Midbrain (tissue), 1 donor: ENCODE results near the gene GJD2.

Experiments used
- DNase-seq: peaks from one replicate; lab custom pipeline; 2025; lab: John Stamatoyannopoulos, UW

GJD2 gene

DNA sequence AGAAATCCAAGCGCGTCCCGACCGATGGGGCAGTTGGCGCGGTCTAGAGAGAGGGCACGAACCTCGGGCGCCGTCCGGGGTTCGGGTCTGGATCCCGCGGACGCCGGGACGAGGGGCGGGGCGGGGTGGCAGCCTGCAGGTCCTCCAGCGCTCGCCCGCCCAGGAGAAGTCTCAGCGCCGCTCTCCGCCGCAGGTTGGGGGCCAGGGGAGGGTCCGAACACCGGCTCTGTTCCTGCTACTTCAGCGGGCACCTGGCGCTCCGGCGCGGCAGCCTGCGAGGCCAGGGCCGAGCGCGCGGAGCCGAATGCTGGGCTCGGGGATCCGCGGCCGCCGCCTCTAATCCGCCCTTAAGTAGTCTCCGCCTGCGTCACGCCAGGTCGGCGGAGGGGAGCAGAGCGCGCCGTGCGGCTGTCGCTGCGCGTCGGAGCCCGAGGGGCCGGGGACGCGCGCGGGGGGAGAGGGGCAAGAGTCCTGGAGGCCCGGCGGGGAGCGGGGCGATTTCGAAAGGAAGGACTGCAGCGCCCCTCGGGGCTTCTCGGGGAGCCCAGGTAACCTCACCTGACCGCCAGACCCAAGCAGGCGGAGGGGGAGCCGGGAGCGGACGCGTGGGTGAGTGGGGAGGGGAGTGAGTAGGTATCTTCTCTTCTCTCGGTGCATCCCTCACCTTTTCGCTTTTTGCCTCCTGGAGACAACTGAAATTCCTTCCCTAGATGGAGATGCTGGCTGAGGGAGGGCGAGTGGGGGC, at the start of gene GJD2:
TSS of gene GJD2 (minus strand) at position 325 of the 745 bp plus-strand sequence. CDS start 510 bp downstream, outside the sequence.
- no peak for DNase-seq

DNA sequence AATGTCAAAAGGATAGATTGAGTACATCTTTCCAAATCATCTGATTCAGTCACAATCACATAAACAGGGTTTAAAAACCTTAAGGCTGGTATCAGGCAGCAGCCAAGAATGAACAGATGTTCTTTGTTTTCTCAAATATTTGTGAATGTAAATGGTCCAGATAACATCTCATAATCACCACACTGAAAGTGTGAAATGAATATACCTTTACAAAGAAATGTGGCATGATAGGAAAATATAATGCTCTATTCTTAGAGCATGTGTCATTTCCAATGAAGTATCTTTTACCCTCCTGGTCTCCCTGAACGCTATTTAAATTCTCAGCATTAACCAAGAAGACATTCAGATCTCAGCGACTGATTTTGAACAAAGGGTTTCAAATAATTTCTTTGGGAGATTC, 49.3 kb upstream of the GJD2 start:
- DNase-seq = no peak

- no peak for DNase-seq
Measured at GRCh38 chr15:34802803-34803750, 48.3 kb upstream of the GJD2 start.

DNA sequence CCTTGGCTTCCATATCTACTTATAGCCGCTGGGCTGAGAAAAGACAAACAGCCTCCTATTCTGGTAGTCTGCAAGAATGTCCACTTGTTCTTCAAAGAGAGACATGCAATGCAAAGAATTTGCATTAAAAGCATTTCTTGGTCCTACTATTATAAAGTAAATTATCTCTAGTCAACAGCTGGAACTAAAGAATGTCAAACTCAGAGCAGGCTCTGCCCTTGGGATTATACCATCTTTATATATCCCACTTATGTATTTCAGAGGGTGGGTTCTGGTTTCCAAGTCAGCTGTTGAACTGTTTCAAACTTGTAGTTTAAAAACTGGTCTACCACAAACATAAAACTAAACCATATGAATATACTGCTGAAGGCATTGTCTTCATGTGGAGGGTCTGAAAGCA, 47.6 kb upstream of the GJD2 start:
- DNase-seq = no peak

DNA sequence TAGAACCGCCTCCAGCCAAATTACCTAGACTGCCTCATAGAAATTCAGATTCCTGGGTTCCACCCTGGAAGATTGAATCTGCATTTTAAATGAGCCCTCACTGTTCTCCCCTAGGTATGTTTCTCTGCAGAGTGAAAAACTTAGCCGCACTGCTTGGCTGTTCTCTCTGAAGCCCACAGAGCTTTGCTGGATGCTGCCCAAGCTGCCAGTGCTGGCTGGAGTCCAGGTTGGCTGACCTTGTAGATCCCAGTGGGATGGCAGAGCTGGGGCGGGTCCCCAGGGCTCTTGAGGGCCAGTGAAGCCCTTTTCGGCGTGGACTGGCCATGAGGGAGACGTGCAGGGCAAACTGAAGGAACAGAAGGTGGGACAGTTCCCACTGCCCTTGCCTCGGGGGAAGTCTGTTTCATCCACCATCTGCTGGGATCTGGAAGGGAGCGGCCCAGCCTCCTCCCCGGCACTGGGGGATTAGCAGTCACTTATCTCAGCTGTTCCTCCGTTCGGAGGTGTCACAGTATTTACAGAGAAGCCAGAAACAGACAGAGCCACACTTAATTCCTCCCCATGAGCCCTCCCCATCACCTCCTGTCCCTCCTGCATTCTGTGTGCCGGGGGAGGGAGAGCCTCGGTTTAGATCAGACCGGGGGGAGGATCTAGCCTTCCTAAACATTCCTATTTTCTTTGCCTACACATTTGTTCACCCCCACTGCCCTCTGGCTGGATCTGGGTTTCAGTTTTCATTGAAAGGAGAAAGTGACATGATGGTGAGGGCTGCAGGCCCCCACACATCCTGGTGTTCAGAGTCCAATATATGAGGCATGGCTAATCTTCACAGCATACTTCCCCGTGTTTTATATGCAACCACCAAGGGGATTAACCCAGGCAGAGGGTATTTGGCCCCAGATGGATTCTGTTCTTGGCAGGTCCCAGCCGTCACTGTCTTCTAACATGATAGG, 44.6 kb upstream of the GJD2 start:
- no peak for DNase-seq

DNA sequence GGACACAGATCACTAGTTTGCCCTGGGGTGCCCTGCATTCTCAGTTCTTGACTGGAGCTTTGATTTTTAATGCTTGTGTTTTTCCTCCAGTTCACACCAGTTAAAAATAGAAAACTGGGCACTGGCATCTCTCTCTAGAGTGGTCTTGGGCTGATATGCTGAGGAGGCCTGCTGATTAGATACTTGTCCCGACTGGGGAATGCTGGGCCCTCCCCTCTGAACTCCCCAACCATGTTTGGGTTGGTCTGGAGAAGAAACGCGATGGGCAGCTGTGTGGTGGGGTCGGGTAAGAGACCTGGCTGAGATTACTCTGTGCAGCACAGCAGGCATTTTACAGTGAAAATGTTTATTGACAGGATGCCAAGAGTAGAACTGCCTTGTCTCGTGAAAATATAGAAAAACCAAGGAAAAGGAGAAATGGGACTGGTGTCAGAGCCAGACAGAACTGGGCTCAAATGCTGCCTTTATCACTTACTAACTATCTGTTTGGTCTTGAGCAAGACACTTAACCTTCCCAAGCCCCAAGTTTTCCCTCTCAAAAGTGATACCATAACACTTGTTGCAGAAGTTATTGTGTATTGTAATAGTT, 42.1 kb upstream of the GJD2 start:
- DNase-seq = no peak

DNA sequence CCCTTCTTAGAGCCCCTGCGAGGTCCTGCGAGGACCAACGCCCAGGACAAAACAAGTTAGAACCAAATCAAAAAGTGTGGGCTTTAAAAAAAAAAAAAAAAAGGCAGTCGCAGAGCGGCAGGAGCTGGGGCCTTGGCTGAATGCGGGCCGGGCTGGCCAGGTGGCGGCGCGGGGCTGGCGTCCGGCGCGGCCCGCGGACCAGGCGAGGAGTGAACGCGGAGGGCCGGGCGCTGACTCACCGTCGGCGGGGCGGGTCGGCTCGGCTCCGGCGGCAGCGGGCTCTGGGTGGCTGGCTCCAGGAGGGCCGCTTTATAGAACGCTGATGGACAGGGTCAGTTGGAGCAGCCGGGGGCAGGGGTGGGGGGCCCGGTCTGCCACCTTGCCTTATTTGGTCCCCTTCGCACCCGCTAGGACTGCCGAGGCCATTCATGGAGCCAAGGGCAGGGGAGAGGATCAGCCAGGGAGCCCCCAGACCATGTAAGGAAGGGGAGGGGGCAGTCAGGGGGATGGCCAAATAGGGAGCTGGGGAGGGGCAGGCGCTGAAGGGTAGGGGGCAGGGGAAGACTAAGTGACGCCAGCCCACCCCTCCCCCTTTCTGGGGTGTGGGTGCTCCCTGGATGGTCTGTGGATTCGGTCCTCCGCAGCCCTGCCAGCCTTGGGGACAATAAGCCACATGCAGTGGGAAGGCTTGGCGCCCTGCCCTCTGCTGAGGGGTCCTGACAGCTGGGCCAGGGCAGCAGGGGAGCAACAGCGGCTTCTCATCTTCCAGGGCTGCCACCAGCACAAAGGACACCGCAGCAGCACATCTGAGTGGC, 40.7 kb upstream of the GJD2 start, which contains the start of gene ACTC1:
TSS of gene ACTC1 (minus strand) at position 283 of the 815 bp plus-strand sequence. CDS start 741 bp downstream, outside the sequence.
- no peak for DNase-seq

DNA sequence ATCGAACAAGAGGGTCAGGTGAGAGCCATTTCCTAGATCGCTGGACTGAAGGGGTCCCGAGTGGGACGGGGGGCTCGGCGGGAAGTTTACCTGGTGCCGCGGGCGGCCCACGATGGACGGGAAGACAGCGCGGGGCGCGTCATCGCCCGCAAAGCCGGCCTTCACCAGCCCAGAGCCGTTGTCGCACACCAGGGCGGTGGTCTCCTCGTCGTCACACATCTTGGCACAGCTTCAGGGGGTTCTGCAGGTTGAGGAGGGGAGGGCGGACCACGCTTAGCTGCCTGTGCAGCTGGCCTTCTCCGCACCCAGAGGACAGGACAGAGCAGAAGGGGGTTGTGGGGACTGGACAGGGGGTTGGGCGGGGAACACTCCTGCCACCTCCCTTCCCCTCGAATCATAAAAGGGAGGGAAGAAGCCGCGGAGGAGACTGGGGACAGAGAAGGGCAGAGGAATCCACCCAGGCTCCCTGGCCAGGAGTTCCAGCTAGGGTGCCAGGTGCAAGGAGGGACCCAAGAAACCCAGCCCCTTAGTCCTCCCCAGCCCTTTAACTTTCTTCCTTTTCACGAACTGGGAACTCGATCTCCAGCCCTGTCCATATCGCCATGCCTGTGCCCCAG, 39.9 kb upstream of the GJD2 start:
- DNase-seq = no peak

GRCh38 chr15:34793901-34794300, 39.1 kb upstream of the GJD2 start:
- no peak for DNase-seq

- DNase-seq = no peak
Measured at GRCh38 chr15:34793071-34793470, 38.3 kb upstream of the GJD2 start.

- no peak for DNase-seq
Measured at GRCh38 chr15:34791701-34792100, 36.9 kb upstream of the GJD2 start.

GRCh38 chr15:34790121-34790520, 35.3 kb upstream of the GJD2 start:
- no peak for DNase-seq

GRCh38 chr15:34789326-34789725, 34.5 kb upstream of the GJD2 start:
- DNase-seq = no peak

DNA sequence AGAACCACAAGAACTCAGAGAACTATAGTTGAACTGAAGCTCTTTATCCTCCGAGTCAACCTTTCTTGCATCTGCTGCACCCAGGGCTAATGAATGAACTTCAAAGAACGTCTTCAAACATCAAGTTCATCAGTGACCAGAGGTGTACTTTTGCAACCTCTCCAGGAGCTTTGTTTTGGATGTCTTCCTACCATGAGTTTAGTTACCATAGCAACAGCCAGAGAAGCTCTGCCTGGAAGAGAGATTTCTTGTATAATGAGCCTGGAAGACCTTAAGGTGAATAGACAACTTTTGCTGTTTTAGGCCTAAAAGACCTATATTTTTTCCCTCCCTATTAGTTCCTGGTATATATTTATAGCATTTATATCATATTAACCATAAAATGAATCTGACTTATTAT, 31.4 kb upstream of the GJD2 start:
- DNase-seq = no peak

GRCh38 chr15:34783991-34784390, 29.2 kb upstream of the GJD2 start:
- no peak for DNase-seq

GRCh38 chr15:34783431-34783830, 28.6 kb upstream of the GJD2 start:
- DNase-seq = no peak

DNA sequence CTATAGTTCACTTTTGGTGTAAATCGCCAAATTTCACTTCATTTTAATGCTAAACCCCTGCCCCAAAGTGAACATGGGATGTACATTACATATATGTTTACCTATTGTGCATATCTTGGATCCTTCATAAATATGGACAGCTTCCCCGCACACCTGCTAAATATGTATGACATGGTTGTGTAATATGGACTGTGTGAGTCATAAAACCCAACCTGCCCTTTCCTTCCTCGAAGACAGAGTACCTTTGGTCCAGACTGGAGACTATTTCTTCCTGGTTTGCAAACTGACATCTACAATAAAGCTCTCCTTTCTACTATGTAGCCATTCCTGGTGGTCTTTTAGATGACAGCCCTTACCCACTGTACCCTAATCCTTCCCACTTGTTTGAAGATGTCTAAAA, 28.1 kb upstream of the GJD2 start:
- no peak for DNase-seq

- no peak for DNase-seq
Measured at GRCh38 chr15:34780725-34781124, 25.9 kb upstream of the GJD2 start.

DNA sequence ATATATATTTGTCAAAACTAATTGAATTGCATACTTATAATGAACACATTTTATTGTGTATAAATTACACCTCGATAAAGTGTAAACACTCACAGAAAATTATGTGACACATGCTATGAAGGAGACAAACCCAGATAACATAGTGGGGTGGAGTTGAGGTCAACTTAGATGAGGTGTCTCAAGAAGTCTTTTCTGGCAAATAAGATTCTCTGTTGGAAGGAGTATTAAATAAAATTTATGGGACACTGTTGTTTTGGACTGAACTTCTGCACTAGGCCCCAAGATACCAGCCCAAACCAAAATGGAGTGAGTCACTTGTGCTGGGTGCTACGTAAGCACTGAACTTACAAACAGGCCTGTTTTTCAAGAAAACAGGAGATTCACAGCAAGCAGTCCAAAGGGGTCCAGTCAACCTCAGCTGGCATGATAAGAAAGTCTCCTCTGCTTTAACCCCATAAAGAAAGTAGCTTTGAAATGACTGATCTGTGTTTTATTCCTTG, 21.9 kb upstream of the GJD2 start:
- no peak for DNase-seq

GRCh38 chr15:34773917-34774316, 19.1 kb upstream of the GJD2 start:
- DNase-seq = no peak
